Inflammatory macrophage (primary cell): ENCODE data around the gene MAP3K19.
"Not testable (repeated sequence)": the region's sequence is repeated elsewhere in the genome, so short reads cannot be mapped to it uniquely, and the experiment has no call there.

Source experiments
- DNase-seq, 2 donors: peaks; one replicate each; pipeline ENCODE4 v3.0.0-alpha.2; 2020 to 2022
- total RNA-seq, 18 experiments: gene quantifications; one replicate each; lab custom pipeline; 2026; ENCODE audit warnings: mixed read lengths in 6 of 18, inconsistent platforms in 2 of 18; lab: John Stamatoyannopoulos, UW

The MAP3K19 gene, protein sequence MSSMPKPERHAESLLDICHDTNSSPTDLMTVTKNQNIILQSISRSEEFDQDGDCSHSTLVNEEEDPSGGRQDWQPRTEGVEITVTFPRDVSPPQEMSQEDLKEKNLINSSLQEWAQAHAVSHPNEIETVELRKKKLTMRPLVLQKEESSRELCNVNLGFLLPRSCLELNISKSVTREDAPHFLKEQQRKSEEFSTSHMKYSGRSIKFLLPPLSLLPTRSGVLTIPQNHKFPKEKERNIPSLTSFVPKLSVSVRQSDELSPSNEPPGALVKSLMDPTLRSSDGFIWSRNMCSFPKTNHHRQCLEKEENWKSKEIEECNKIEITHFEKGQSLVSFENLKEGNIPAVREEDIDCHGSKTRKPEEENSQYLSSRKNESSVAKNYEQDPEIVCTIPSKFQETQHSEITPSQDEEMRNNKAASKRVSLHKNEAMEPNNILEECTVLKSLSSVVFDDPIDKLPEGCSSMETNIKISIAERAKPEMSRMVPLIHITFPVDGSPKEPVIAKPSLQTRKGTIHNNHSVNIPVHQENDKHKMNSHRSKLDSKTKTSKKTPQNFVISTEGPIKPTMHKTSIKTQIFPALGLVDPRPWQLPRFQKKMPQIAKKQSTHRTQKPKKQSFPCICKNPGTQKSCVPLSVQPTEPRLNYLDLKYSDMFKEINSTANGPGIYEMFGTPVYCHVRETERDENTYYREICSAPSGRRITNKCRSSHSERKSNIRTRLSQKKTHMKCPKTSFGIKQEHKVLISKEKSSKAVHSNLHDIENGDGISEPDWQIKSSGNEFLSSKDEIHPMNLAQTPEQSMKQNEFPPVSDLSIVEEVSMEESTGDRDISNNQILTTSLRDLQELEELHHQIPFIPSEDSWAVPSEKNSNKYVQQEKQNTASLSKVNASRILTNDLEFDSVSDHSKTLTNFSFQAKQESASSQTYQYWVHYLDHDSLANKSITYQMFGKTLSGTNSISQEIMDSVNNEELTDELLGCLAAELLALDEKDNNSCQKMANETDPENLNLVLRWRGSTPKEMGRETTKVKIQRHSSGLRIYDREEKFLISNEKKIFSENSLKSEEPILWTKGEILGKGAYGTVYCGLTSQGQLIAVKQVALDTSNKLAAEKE (N-terminal part only)
- 0 to 0.46 (median 0.03) reads per million in 18 experiments for total RNA-seq

DNA sequence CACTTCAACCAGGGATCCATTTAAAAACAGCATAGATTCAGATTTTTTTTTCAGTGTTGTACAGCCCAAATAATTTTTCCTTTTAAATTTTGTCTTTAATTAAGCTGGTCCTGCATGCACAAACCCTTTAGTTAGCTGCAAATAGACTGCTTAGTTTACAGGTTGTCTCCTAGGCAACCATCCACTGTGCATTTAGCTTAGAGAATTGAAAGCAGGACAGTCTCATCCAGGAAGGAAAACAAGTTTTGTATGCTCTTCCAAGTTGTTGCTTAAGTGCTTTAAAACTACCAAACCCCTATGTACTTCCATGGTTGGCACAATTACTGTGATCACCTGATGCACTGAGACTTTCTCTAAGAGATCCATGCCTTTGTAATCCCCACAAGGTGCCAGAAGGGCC is at the start of gene MAP3K19:
Gene MAP3K19, minus strand, starts transcription at position 148 of the 400 bp plus-strand sequence. CDS start 22,800 bp downstream, outside the sequence.
- DNase-seq, result no peak

DNA sequence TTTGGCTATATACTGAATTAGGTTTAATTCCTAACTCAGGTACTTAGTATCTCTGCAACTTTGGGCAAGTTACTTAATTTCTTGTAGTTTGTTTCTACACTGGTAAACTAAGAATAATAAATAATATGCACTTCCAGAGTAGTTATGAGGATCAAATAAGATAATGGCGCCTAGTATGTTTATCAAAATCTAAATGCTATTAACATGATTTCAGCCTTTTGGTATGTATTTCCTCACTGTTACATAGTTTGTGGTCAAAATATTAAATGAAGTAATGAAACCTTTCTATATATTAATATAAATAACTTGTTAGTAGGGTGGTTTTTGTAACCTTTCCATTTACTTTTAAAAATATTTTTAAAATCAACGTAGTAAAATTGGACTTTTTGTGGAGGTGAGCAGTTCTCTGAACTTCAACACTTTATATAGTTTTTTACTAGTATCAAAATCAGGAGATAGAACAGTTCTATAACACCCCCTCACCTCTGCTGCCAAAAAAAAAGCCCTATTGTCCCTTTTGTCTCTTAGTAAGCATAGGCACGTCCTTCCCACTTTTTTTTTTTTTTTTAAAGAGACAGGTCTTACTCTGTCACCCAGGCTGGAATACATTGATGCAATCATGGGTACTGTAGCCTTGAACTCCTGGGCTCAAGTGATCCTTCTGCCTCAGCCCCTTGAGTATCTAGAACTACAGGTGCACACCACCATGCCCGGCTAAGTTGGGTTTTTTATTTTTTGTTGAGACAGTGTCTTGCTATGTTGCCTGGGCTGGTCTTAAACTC is 49.6 kb upstream of the MAP3K19 start:
- DNase-seq, result no peak

DNA sequence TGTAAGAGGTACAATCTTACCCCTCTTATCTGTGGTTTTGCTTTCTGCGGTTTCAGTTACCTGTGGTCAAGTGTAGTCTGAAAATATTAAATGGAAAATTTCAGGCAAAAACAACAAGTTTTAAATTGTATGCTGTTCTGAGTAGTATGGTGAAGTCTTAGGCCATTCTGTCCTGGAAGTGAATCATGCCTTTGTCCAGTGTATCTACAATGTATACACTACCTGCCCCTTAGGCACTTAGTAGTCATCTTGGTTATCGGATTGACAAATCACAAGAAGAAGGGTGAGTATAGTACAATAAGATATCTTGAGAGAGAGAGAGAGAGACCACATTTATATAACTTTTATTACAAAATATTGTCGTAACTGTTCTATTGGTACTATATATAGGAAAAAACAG is 48.3 kb upstream of the MAP3K19 start:
- no peak for DNase-seq

DNA sequence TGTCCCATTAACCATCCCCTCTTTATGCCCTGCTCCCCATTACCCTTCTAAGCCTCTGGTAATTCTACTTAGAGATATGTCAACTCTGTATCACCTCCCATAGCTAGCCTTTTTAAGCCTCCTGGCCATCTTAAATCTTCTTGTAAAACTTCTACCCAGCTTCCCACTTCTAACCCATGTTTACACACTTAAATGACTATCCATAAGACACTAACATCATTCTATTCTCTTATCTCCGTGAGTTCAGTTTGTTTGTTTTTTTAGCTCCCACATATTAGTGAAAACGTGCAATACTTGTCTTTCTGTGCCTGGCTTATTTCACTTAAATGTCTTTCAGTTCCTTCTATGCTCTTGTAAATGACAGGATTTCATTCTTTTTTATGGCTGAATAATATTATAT is 47.3 kb upstream of the MAP3K19 start:
- no peak for DNase-seq

DNA sequence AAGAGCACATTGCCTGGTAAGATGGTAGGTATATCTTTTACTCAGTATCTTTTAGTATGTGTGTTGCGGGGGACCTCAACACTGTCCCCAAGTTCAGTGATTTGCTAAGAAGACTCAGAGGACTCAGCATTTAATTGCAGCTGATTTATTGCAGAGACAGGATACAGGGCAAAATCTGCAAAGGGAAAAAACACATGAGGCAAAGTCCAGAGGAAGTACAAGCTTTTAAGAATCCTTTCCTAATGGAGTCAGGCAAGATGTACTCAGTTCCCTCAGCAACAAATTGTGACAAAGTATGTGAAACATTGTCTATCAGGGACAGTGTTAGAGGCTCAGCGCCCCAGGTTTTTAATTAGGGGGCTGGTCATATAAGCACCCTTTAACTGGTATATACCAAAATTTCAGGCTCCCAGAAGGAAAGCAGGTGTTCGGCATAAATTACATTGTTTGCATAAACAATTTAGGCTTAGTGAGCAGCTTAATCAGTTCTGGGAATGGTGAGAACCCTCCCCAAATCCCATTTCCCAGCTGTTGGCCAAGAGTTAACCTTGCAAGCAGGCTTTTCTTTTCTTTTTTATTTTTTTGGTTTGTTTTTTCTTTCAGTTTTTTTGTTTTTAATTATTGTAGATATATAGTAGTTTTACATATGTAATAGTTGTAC is 46.6 kb upstream of the MAP3K19 start:
- no peak for DNase-seq

DNA sequence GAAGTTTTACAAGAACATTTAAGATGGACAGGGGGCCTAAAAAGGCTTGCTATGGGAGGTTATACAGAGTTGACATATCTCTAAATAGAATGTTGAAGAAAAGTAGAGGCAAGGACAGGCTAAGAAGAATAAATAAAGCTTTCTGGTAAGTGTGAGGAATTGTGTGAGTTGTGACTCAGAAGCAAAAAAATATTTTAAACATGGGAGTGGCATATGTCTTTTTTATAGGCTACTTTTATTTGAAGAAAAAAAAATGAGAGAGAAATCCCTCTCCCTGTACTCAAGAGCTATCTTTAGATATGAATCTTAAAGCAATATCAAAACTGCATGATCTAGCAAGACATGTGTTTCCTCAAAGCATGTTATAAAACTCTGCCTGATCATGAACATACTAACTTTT is 45.9 kb upstream of the MAP3K19 start:
- DNase-seq, result no peak

DNA sequence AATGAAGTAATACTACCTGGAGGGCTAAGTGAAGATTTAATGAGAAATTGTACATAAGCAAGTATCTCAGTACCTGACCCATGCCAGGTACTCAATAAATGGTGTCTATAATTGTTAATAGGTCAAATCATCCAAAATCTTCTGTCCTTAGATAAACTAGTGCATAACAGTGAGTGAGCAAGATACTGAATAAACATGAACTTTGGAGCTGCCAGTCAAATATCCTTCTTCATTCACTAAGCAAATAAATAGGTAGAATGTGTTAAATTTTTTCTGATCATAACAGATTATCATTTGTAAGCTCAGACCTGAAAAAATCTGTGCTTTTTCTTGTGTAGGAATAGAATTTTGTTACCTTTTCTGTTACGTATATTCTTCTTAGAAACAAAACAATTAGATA is 44.4 kb upstream of the MAP3K19 start:
- DNase-seq, result no peak

DNA sequence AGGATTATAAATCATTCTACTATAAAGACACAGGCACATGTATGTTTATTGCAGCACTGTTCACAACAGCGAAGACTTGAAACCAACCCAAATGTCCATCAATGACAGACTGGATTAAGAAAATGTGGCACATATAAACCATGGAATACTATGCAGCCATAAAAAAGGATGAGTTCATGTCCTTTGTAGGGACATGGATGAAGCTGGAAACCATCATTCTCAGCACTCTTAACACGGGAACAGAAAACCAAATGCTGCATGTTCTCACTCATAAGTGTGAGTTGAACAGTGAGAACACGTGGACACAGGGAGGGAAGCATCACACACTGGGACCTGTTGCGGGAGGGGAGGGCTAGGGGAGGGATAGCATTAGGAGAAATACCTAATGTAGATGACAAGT is 42.4 kb upstream of the MAP3K19 start:
- DNase-seq, result not testable (repeated sequence)

DNA sequence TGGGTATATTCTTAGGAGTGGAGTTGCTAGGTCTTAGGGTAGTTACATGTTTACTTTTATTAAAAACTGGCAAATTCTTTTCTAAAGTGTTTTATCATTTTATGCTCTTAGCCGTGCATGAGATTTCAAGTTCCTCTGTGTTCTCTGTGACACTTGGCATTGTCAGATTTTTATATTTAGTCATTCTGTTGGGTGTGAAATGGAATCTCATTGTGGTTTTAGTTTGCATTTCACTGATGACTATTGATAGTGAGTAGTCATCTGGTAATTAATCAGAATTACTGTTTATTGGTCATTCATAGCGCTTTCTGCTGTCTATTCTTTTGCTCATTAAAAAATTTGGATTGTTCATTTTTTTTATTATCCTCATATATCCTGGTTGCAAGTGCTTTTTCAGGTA is 39.0 kb upstream of the MAP3K19 start:
- DNase-seq, result no peak

DNA sequence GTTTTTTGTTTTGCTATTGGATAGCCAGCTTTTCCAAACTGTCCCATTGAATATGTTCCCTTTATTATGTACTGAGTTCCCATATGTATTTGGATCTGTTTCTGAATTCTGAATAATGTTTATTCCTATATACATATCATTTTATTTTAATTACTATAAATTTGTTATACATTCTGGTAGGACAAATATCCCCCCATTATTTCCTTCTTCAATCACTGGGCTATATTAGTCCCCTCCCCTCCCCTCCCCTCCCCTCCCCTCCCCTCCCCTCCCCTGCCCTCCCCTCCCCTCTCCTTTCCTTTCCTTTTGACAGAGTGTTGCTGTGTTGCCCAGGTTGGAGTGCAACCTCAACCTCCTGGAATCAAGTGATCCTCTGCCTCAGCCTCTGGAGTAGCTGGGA is 31.2 kb upstream of the MAP3K19 start:
- no peak for DNase-seq

DNA sequence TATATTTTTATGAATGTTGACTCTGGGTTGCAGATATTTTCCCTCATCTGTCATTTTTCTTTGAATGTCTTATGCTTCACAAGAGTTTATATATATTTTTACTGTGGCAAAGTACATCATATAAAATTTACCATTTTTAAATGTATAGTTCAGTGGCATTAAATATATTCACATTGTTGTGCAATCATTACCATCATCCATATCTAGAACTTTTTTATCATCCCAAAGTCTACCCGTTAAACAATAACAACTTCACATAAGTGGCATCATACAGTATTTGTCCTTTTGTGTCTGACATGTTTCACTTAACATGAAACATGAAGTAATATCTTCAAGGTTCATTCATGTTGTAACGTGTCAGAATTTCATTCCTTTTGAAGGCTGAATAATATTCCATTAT is 29.3 kb upstream of the MAP3K19 start:
- no peak for DNase-seq

DNA sequence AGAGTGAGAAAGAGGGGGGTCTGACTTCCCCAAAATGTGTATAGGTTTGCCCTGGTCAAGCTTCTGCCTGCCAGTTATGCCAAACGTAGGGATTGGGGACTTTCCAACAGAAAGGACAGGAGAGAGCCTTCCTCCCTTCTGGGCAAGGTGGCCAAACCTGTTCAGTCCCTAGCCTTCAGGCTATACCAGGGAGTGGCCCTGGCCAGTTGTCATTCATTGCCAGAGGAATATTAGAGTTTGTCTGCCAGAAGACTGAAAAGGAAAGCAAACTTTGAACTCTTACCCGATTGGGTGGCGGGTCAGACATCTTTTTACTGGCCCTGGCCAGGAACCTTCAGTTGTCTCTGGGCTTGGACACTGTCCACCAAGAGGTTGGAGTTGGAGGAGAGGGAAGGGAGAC is 27.0 kb upstream of the MAP3K19 start:
- DNase-seq, result no peak

DNA sequence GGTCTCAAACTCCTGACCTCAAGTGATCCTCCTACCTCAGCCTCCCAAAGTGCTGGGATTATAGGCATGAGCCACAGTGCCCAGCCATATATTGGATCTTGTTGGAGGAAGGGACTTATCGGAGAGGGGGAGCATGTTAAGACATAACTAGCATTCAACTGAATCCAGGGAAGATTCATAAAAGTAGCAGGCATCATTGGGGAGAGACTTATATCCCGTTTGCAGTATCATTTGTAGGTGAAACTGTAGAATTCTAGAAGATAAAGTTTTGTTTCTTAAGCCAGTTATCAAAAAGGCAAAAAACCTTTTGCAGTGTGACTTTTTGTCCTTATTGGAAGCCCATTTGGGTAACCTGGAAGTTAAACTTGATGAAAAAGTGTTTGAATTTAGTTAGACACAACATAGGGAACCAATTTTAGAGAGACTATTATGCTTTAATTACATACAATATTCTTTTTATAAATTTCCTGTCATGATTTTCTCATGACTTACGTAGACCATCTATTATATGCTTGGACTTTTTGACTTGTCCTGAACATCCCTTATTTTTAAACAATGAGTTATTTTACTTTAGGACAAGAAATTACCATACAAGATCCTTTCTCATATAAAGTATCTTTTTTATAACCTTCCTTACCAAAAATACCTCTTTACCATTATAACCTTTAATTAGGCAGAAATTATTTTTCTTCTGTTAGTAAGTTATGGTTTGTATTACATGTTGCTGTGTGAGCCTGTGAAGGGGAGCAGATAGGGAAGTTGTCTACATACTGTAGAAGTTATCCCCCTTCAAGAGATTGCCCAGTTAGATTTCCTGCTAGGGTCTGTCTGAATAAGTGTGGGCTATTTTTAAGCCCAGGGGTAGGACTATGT is 25.1 kb upstream of the MAP3K19 start:
- no peak for DNase-seq

DNA sequence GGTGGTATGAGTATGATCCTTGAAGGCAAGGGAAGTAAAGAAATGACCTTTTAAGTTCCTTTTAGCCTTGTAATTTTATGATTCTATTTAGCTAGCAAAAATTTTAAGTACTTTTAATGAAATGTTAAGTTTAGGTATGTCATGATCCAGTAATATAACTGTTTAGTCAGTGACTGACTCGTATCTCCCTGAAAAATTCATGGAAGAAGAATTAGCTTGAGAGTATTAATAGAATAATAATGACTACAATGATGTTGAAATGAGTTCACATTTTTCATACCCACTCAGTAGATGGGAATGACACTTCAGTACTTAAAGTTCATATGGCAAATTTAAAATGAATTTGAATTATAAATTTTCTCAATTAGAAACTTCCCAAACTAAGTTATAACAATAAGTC is 19.5 kb upstream of the MAP3K19 start:
- DNase-seq, result no peak

DNA sequence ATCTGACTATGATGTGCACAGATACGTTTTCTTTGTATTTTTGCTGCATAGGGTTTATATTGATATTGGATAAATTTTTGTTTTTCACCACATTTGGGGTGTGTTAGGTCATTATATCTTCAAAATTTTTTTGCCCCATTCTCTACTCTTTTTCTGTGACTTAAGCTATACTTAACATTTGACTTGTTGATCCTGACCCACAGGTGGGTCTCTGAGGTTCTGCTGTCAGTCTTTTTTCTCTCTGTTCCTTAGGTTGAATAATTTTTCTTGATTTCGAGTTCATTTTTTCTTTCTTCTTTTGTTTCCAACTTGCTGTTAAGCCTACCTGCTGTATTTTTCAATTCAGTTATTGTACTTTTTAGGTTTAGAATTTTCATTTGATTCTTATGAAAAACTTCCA is 16.9 kb upstream of the MAP3K19 start:
- DNase-seq, result no peak

DNA sequence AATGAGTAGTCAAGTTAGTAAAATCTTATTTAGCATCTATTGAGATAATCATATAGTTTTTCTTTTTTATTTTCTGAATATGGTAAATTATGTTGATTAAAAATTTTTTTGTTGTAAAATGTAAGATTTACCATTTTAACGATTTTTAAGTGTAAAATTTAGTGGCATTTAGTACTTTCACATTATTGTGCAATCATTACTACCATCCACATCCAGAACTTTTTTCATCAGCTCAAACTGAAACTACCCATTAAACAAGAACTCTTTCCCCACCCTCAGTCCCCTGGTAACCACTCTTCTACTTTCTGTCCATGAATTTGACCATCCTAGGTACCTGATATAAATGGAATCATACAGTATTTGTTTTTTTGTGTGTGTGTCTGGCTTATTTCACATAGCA is 16.0 kb upstream of the MAP3K19 start:
- no peak for DNase-seq

DNA sequence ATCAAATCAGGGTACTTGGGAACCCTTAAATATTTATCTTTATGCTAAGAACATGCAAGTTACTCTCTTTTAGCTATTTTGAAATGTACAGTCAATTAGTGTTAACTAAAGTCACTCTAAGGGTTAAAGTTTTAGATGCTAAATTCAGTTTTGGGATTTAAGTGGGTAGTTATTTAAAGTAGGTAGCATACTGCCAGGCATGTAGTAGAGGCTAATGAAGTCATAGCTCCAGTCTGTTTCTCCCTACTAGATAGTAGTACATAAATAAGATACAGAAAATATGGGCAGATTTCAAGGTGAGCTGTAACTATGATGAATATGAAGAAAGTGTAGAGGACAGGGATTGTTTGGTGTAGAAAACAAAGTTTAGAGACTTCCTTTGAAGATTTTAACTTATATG is 12.3 kb upstream of the MAP3K19 start:
- DNase-seq, result no peak

DNA sequence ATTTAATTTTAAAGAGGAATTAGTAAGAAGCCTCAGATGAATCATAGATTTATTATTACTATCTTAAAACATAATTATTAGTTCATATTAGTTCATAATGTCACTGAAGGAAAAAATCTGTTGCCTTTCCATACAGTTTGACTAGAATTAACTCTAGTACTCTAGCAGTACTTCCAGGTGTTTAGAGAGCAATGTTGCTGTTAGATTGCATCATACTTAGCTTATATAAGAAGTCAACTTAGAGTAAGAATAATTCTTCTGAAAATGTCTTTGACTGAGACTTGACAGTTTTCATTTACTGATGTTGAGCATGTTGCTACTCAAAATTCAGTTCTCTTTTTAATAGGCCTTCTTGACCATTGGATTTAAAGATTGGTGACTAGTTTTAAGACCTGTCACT is 9.5 kb upstream of the MAP3K19 start:
- DNase-seq, result no peak

DNA sequence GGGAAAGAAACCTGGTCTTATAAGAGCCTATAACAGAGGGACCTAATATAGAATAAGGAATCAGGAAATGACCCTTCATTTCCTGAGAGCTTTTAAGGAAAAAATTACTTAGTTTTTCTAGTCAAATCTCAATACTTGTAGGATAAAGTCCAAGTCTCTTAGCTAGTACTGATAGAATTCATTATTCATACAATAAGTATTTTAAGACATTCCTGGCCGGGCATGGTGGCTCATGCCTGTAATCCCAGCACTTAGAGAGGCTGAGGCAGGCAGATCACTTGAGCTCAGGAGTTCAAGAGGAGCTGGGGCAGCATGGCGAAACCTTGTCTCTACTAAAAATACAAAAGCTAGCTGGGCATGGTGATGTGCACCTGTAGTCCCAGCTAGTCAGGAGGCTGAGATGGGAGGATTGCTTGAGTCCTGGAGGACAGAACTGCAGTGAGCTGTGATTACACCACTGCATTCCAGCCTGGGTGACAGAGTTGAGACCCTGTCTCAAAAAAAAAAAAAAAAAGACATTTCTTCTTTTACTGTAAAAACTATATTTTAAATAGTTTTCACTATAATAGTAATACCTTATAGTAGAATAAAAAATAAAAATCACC is 8.0 kb upstream of the MAP3K19 start:
- no peak for DNase-seq

DNA sequence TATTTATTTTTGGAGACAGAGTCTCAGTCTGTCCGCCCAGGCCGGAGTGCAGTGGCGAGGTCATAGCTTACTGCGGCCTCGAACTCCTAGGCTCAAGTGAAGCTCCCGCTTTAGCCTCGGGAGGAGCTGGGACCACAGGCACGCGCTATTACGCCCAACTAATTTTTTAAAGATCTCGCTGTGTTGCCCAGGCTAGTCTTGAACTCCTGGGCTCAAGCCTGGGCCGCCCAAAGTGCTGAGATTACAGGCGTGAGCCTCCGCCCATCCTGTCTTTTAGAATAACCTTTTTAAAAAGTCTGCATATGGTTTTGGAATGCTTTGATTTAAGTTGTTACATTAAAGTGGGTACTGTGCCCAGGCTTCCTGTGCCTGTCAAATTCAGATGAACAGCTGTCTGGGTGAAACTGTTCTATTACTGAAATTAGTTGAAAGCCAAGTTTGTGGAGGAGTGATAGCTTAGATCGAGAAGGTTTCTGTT is 5.8 kb upstream of the MAP3K19 start:
- DNase-seq, result no peak
